ENCODE results near the gene SP4. TPM values are rescaled to one million over a fixed set of nuclear protein-coding genes. Genes with fewer than 3 reads are reported as not detected.

SP4 gene
- polyA plus RNA-seq, 1 experiment: 1.7 TPM

DNA sequence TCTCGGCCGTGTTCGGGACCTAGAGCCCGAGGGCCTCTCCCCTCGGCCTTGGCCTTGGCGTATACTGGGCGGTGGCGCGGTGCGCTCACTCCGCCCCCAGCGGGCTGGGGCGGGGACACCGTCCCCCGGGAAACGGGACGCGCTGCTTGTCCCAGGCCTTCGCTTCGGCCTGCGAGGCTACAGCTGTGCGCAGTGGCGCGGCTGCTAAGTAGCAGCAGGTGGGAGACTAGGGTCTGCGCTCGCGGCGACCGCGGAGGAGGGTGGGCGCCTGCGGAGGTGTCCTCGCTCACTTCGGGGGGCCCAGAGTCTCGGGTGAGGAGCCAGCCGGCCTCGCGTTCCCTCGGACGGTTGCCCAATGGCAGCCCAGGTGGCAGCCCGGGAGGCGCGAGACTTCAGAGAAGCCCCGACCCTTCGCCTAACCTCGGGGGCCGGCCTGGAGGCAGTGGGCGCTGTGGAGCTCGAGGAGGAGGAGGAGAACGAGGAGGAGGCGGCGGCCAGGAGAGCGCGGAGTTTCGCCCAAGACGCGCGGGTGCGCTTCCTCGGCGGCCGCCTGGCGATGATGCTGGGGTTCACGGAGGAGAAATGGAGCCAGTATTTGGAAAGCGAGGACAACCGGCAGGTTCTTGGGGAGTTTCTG is 115.1 kb downstream of the SP4 start, which contains the start of gene DNAH11:
Gene DNAH11 (plus strand): TSS at position 149 of the 637 bp plus-strand sequence. CDS start 207 bp downstream, at position 356.
- DNase-seq (ENCODE audit: low read depth): no peak

DNA sequence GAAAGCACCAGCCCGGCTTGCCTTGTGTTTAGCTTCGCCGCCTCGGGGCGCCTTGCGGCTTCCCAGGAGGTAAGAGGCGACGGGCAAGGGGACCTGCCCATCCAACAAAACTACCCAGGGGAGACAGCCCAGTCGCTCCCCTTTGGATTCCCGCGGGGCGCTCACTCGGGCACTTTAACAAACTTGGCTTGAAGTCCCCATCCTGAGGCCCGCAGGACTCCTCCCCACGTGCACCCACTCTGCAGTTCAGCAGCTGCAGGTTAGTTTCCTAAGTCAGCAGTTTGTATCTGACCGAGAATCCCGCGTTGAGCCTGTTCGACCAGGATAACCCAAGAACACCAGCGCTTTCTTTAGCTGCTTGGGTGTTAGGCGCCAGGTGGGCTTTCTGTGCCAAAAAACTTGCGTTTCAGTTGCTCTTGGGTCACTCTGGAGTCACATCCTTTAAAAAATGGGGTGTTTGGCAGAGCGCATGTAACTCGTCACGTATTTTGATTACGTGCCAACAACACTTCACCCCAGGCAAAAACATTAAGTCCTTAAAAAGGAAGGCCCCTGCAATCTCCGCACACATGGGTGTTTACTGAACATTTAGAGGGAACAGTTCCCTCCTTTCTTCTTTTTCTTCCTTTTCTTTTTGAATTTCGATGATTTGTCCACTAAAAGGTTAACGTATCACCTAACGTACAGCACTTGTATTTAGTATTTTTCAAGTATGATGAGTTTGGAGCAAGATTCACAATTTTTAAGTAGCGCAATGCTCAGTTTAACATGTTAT is 115.8 kb downstream of the SP4 start:
- Histone ChIP-seq H3K36me3 (ENCODE audit: control insufficient read depth, insufficient read depth, low read length) (no peaks in the 10 kb centered on the region), H3K27me3 (ENCODE audit: control insufficient read depth, insufficient read depth, low read length) (peaks cover 5% of the 10 kb centered on the region), H3K4me3 (ENCODE audit: low read depth, low read length) (peak overlapping the region; percentile 45)
- no peak for DNase-seq (ENCODE audit: low read depth)
- CTCF ChIA-PET: no interaction called here
- POLR2A ChIA-PET: no interaction called here
- TF ChIP-seq CTCF (IDR thresholded peaks at IDR 0.05; ENCODE audit: insufficient read depth, low read depth, low read length): no peak

More for the DNA sequence above, 115.1 kb downstream of the SP4 start, which contains the start of gene DNAH11:
- TF ChIP-seq CTCF (IDR thresholded peaks at IDR 0.05; ENCODE audit: insufficient read depth, low read depth, low read length): no peak
- Histone ChIP-seq H3K27me3 (ENCODE audit: control insufficient read depth, insufficient read depth, low read length) (peaks cover 5% of the 10 kb centered on the region), H3K36me3 (ENCODE audit: control insufficient read depth, insufficient read depth, low read length) (no peaks in the 10 kb centered on the region), H3K4me3 (ENCODE audit: low read depth, low read length) (peak within 1 kb of the TSS; percentile 45)
- CTCF ChIA-PET: no interaction called here
- POLR2A ChIA-PET: no interaction called here

DNA sequence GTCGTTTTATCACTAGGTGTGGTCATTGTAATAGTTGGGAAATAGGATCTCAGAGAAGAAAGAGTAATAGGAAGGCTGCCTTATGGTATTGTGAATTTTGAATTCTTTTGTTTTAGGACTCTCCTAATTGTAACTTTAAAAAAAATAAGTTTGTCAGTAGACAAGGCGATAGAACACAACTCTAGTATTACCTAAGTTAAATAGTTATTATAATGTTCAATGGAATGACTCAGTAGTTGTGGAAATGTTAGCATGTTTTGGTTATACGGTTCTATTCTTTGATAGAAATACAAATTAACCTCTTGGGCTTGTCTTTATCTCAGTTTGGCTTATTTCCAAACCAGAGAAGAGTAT is 116.4 kb downstream of the SP4 start:
- no peak for TF ChIP-seq CTCF (IDR thresholded peaks at IDR 0.05; ENCODE audit: insufficient read depth, low read depth, low read length)
- no peaks in the 10 kb centered on the region for H3K36me3 ChIP-seq (ENCODE audit: control insufficient read depth, insufficient read depth, low read length)
- DNase-seq (ENCODE audit: low read depth): no peak
- no peak overlapping the region for H3K4me3 ChIP-seq (ENCODE audit: low read depth, low read length)
- peaks cover 5% of the 10 kb centered on the region for H3K27me3 ChIP-seq (ENCODE audit: control insufficient read depth, insufficient read depth, low read length)
- ChIA-PET POLR2A (no interaction called here), CTCF (no interaction called here)

GRCh38 chr7:21544715-21545114 is 116.8 kb downstream of the SP4 start:
- Histone ChIP-seq H3K27me3 (ENCODE audit: control insufficient read depth, insufficient read depth, low read length) (peaks cover 5% of the 10 kb centered on the region), H3K36me3 (ENCODE audit: control insufficient read depth, insufficient read depth, low read length) (no peaks in the 10 kb centered on the region), H3K4me3 (ENCODE audit: low read depth, low read length) (no peak overlapping the region)
- POLR2A ChIA-PET: no interaction called here
- no peak for DNase-seq (ENCODE audit: low read depth)
- no peak for TF ChIP-seq CTCF (IDR thresholded peaks at IDR 0.05; ENCODE audit: insufficient read depth, low read depth, low read length)
- CTCF ChIA-PET: no interaction called here

DNA sequence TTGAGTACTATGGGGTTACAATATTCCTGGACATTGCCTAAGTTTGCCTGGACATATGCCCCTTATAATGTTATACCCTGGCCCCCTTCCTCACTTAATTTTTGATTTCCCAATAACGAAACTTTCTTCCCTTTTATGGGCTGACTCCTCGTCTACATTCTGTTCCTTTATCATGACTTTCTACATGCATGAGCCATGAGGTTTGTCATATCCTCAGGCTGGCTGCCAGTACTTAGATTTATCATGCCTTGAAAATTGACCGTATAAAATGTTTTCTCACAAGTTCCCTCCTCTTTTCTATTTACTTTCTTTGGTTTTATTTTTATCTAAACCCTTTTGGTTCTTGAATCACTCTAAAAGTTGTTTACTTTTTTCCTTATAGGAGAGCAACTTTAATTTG is 119.6 kb downstream of the SP4 start:
- H3K27me3 ChIP-seq (ENCODE audit: control insufficient read depth, insufficient read depth, low read length): peaks cover 5% of the 10 kb centered on the region
- no peak overlapping the region for H3K4me3 ChIP-seq (ENCODE audit: low read depth, low read length)
- DNase-seq (ENCODE audit: low read depth): no peak
- no peak for TF ChIP-seq CTCF (IDR thresholded peaks at IDR 0.05; ENCODE audit: insufficient read depth, low read depth, low read length)
- no peaks in the 10 kb centered on the region for H3K36me3 ChIP-seq (ENCODE audit: control insufficient read depth, insufficient read depth, low read length)
- POLR2A ChIA-PET: no interaction called here
- CTCF ChIA-PET: no interaction called here

All from BJ (cell line).